GM18951 (cell line): Measurements from ENCODE around the gene PATL2.
"Not testable (repeated sequence)": the region's sequence is repeated elsewhere in the genome, so short reads cannot be mapped to it uniquely, and the experiment has no call there.

Experiments used
- POLR2A ChIP-seq: IDR thresholded peaks from 4 replicates; pipeline ENCODE4 v1.6.1; 2011; ENCODE audit warnings: mild to moderate bottlenecking; ENCODE audit not compliant: insufficient read length, insufficient read depth; ENCODE audit errors: extremely low read depth
- in situ Hi-C: fragments of 300-500 bp; cut with MboI; formaldehyde crosslinking; loops from one replicate; pipeline ENCODE4 v1.12.0; 2022; ENCODE audit warnings: low sequenced_read_pairs, mixed read lengths, inconsistent platforms; ENCODE audit not compliant: unreplicated experiment

The PATL2 gene

DNA sequence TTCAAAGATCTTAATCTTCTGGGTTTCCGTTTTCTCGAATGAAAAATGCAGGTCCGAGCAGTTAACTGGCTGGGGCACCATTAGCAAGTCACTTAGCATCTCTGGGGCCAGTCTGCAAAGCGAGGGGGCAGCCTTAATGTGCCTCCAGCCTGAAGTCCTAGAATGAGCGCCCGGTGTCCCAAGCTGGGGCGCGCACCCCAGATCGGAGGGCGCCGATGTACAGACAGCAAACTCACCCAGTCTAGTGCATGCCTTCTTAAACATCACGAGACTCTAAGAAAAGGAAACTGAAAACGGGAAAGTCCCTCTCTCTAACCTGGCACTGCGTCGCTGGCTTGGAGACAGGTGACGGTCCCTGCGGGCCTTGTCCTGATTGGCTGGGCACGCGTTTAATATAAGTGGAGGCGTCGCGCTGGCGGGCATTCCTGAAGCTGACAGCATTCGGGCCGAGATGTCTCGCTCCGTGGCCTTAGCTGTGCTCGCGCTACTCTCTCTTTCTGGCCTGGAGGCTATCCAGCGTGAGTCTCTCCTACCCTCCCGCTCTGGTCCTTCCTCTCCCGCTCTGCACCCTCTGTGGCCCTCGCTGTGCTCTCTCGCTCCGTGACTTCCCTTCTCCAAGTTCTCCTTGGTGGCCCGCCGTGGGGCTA, at the start of gene PATL2, which contains the start of gene B2M:
Gene PATL2, minus strand, starts transcription at position 228 of the 647 bp plus-strand sequence. CDS start 34,833 bp downstream, outside the sequence.
Gene B2M, plus strand, starts transcription at position 422 of the 647 bp plus-strand sequence. Its CDS starts 30 bp downstream, at position 452.
- in situ Hi-C loops, result no loop called here
- TF ChIP-seq POLR2A, result peak; percentile 100

DNA sequence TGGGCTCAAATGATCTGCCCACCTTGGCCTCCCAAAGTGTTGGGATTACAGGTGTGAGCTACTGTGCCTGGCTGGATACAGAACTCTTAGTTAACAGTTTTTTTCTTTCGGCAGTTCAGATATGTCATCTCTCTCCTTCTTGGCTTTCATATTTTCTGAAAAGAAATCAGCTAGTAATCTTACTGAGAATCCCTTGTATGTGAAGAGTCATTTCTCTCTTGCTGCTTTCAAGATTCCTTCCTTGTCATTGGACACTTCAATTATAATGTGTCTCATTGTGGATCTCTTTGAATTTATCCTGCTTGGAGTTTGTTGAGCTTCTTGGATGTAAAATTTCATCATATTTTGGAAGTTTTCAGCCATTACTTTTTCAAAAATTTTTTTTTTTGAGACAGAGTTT, 42.2 kb upstream of the PATL2 start:
- no peak for TF ChIP-seq POLR2A
- in situ Hi-C loops, result no loop called here

DNA sequence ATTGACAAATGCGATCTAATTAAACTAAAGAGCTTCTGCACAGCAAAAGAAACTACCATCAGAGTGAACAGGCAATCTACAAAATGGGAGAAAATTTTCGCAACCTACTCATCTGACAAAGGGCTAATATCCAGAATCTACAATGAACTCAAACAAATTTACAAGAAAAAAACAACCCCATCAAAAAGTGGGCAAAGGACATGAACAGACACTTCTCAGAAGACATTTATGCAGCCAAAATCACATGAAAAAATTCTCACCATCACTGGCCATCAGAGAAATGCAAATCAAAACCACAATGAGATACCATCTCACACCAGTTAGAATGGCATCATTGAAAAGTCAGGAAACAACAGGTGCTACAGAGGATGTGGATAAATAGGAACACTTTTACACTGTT, 32.3 kb upstream of the PATL2 start:
- in situ Hi-C loops, result not testable (repeated sequence)

DNA sequence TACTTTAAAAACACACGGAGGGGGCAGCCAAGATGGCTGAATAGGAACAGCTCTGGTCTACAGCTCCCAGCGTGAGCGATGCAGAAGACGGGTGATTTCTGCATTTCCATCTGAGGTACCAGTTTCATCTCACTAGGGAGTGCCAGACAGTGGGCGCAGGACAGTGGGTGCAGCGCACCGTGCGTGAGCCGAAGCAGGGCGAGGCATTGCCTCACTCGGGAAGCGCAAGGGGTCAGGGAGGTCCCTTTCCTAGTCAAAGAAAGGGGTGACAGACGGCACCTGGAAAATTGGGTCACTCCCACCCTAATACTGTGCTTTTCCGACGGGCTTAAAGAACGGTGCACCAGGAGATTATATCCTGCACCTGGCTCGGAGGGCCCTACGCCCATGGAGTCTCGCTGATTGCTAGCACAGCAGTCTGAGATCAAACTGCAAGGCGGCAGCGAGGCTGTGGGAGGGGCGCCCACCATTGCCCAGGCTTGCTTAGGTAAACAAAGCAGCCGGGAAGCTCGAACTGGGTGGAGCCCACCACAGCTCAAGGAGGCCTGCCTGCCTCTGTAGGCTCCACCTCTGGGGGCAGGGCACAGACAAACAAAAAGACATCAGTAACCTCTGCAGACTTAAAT, 28.2 kb upstream of the PATL2 start:
- in situ Hi-C loops, result loop anchor here (10.0 kb wide), 1 partner anchor 145 kb away; no protein-coding TSS in a partner anchor

DNA sequence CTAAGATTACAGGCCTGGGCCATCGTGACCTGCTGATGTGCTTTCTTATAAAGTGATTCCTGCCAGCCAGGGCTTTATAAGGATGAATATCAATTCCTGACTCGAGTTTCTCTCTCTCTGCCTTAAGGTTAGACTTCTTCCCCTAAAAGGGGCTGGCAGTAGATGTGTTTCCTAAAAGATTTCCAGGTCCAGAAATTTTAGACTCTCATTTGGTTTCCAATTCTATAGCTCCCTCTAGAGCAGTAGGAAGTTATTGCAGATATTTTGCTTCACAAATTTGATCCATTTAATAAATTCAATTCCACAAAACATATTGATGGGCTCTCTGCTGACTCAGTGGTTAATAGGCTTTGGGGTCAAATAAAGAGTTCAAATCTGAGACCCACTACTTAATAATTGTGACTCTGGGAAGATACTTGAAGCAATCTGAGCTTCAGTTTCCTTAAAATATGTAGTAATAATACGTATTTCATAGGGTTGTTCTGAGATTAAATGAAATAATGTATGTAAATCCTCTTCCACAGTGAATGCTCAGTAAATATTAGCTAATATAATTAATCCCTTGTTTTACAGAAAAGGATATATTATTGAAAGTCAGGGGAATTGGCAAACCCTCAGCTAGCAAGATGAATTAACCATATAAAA, 27.3 kb upstream of the PATL2 start:
- no peak for TF ChIP-seq POLR2A
- in situ Hi-C loops, result loop anchor here (10.0 kb wide), 1 partner anchor 144 kb away; no protein-coding TSS in a partner anchor

DNA sequence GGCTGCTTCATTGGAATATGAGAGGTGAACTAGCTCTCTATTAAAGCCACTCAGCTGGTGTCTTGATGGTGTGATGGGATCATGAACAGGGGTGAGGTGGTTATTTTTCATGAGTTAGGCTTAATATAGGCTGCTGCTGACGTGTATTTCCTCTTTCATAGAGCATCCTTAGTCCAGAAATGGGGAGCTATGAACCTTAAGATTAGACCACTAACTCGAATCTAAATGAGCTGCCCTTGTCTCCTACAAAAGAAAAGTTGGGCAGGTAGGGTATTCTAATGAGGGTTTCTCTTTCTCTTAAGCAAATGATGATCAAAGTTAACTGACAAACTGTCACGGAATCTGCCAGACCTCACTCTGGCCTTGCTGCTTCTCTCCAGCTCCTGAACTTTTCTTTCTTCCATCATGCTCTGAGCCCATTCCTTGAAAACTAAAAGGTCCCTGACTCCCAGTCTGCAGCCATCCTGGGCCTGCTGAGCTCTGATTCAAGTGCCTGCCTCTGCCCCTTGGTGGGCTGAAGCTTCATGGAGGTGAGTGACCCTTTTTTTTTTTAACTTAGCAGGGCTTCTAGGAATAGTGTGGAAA, 25.1 kb upstream of the PATL2 start, which contains the start of gene TRIM69:
Gene TRIM69, plus strand, starts transcription at position 348 of the 585 bp plus-strand sequence. Its CDS starts 177 bp downstream, at position 525.
- in situ Hi-C loops, result loop anchor here (10.0 kb wide), 1 partner anchor 141 kb away; no protein-coding TSS in a partner anchor
- TF ChIP-seq POLR2A, result peak; percentile 45

DNA sequence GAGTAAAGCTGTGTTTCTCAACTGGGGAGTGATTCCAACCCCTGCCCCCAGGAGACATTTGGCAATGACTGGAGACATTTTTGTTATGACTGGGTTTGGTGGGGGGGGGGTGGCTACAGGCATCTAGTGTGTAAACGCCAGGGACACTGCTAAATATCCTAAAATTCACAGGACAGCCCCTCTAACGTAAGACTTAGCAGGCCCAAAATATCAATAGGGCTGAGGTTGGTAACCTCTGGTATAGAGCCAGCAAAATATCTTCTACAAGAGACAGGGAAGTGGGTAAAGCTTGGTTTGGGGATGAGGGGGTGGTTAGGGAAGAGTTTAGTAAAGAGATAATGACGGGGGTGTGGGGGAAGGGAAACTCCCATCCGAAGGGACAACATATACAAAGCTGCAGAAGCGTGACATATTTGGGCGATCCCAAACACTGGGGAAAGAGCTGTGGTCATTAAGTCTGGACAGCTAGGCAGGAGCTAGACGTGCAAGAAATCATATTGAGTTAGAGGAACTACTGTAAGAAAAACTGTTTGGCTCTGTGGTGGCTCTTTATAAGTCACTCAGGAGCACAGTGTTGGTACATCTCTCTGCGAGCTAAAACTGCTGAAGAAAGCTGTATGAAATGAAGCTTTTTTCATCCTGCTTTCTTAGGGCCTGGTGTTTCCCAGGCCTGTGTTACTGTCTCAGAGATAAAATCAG, 24.5 kb upstream of the PATL2 start:
- in situ Hi-C loops, result loop anchor here (10.0 kb wide), 1 partner anchor 141 kb away; no protein-coding TSS in a partner anchor
- TF ChIP-seq POLR2A, result no peak

DNA sequence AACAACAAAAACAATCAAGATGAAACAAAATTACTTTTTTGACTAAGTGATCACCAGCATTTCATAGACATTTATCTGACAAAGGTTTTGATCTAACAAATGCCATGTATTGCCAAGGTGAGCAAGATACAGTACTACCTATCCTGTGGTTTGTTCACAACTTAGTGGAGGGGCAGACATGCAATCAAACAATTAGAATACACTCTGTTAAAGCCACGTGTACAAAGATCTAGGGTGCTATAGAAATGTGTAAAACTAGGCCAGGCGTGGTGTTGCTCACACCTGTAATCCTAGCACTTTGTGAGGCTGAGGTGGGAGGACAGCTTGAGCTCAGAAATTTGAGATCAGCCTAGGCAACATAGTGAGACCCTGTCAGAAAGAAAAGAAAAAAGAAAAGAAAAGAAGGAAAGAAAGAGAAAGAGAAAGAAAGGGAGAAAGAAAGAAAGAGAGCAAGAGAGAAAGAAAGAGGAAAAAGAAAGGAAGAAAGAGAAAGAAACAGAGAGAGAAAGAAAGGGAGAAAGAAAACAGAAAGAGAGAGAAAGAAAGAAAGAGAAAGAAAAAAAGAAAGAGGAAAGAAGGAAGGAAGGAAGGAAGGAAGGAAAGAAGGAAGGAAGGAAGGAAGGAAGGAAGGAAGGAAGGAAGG, 23.8 kb upstream of the PATL2 start:
- in situ Hi-C loops, result loop anchor here (10.0 kb wide), 1 partner anchor 140 kb away; no protein-coding TSS in a partner anchor
- no peak for TF ChIP-seq POLR2A

DNA sequence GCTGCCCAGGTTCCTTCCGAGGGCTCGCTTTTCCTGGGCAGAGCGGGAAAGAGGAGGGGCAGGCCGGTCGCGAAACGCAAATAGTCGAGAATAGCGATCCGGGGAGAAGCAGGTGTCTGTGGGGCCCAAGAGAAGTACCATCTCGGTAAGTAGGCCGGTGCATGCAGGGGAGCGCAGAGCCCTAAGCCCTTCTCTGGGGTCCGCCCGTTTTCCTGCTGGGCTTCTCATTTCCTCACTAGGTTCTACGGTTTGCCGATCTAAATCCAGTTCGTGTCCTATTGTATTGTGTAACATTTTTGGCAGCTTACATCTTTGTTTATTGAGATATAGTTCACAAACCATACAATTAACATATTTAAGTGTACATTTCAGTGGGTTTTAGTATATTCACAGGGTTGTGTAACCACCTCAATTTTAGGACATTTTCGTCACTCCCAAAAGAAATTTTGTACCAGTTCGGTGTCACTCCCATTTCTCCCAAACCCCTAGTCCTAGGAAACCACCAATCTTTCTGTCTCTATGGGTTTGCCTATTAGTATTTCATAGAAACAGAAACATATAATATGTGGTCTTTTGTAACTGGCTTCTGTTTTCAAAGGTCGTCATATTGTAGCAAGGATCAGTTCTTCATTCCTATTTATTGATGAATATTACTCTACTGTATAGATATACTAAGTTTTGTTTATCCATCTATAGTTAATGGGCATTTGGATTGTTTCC, 18.4 kb upstream of the PATL2 start:
- in situ Hi-C loops, result loop anchor here (10.0 kb wide), 1 partner anchor 135 kb away; no protein-coding TSS in a partner anchor
- TF ChIP-seq POLR2A, result no peak

DNA sequence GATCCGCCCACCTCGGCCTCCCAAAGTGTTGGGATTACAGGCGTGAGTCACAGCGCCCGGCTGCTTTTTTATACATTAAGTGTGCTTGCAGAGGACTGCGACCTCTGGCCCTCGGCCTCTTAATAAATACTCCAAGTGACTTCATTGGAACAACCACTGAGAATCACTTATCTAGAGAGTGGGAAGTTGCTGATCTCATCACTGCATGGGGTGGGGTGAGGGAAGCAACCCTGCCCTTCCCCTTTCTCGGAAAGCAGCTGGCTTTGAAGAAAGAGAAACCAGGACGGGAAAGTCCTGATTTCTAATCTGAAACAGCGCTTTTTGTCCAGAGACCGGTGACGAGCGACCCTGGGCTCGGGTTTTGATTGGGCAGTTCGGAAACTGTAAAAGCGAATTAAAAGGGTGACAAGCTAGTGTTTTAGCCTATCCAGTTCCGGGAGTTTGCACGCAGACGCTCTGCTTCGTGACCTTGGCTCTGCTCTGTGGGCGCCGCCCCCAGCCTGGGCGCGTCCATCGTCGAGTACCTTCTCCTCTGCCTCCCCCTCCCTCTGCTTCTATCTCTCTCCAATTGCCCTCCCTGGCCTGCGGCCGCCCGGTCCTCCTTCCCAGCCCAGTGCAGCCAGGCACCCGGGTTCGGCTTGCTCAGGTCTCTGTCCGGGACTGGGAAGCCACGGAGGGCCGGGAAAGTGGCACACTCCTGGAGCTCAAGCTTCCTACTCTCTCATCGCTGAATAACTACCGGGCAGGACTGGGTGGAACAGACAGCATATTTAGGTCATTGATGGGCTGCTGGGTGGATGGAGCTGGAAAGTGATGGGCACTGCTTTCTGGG, 17.7 kb upstream of the PATL2 start:
- in situ Hi-C loops, result no loop called here
- peak; percentile 88 for TF ChIP-seq POLR2A

DNA sequence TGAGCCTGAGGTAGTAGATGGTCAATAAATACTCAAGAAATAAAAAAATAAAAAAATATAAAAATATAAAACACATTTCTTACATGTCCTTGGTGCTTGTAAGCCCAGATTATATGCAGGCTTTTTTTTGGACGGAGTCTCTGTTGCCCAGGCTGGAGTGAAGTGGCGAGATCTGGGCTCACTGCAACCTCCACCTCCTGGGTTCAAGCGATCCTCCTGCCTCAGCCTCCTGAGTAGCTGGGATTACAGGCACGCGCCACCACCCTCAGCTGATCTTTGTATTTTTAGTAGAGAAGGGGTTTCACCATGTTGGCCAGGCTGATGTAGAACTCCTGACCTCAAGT, 17.1 kb upstream of the PATL2 start:
- in situ Hi-C loops, result not testable (repeated sequence)
- TF ChIP-seq POLR2A, result peak; percentile 55
